NCI-H1436 treated with DMSO at 0.1 percent for 48 hours (cell line): ENCODE measurements around the gene NUP62.
A peak's percentile ranks its signal among the peaks of the same experiment; 100 is the strongest.
"Not testable (repeated sequence)": the region's sequence is repeated elsewhere in the genome, so short reads cannot be mapped to it uniquely, and the experiment has no call there.

Experiments
- DNase-seq: peaks from one replicate; lab custom pipeline; 2025; lab: John Stamatoyannopoulos, UW

NUP62 gene

DNA sequence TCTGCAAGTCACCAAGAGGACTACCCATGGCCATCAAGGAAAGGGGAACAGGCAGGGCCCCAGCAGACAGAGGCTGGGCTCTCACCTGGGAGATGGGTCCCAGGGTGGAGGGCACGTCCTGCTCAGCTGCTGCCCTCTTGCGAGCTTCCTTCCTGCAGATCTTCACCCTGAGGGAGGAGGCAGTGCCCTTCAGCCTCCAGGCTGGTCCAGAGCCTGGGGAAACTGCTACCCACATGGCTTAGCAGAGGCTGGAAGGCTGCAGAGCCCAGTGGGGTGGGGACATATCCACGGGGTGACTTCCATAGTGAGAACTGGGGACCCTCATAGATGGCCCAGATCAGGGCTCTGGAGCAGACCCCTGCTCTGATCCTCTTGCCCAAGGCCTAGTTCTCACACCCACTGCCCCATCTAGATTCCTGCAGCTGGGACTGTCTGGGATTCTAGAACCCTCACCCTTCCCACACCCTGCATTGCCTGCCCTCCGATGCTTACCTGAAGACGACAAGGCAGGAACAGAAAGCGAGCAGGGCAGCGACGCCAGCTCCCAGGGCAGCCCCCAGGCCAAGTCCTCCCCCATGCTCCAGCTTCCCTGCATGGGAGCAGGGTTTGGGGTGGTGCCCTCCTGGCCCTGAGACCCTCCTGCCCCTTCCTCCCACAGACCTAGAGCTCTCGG is 22.6 kb upstream of the NUP62 start:
- DNase-seq, result no peak

DNA sequence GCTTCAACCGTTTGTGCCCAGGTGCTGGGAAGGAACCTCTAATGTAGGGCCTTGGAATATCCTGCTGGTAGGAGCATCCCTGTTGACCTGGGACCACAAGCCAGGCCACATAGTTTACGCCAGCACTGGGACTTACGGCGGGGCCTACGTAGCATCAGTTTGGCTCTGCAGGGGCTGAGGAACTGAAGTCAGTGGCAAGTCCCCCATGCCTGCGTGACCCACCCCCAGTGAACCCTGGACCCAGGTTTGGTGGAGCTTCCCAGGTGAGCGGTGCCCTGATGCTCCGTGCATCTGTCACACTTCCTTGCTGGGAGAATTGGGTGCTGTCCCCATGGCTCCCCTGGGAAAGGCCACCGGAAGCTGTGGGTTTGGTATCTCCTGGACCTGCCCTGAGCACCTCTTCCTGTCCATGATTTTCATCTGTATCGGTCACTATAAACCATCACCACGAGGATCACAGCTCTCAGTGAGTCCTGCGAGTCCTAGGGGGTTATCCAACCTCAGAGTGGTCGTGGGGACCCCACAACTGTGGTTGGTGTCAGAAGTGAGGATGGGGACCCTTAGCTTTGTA is 21.7 kb upstream of the NUP62 start:
- DNase-seq, result no peak

DNA sequence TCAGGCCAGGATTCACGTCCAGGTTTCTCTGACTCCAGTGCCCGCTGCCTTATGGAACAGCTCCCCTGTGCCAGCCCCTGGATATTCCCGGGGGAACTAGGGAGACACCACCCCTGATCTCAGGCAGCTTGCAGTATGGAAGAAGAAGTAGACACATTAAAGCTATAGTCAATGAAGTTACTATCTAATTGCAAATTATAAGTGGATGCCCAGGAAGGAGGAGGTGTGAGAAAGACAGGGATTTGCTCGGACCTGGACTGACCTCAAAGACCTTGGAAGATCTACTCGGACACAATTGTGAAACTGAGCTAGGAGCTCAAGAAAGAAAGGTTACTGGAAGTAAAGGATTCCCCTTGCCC is 21.3 kb upstream of the NUP62 start:
- DNase-seq, result no peak

DNA sequence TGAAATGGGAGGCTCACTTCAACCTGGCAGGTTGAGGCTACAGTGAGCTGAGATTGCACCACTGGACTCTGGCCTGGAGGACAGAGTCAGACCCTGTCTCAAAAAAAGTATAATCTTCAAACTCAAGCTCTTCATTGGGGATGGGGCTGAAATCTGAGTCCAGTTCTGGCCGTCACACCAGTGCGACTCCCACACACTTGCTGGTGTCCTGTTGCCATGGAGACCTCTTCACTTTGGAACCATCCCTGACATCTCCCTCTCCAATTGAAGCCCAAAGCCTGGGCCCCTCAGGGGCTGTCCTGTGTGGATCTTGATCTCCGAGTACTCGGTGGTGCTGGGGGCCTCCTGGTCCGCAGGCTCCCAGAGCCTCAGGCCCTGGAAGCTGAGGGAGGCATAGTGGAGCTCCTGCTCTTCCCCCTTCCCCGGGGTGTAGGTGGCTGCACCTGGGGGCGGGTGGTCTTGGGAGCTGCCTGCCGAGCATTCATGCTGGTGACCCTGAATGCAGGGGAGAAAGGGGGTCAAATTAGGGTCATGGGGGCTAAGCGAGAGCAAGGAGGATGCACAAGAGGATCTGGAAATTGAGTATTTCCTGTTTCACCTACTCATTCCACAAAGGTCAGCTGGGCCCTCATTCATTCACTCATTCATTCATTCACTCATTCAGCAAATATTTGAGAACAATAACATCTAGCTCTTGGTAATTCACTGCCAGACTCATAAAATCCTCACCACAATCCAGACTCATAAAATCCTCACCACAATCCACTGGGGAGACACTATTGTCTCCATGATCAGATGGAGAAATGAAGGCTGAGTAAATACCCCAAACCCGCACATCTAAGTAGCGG is 20.7 kb upstream of the NUP62 start:
- DNase-seq, result no peak

DNA sequence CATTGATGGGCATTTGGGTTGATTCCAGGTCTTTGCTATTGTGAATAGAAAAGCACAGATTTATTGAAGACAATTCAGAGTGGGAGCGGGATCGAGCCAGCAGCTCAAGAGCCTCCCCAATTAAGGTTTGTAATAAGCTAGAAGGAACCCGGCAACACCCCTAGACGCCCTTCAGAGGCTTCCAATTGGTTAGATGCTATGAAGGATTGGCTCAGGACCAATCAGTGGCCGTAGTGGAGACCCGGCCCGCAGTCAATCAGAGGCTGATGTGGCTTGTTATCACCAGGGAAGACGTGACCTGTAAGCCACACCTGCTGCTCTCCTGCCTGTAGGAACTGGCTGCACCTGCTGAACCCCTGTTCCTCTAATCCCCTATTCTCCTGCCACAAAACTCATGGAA is 17.1 kb upstream of the NUP62 start:
- DNase-seq, result no peak

DNA sequence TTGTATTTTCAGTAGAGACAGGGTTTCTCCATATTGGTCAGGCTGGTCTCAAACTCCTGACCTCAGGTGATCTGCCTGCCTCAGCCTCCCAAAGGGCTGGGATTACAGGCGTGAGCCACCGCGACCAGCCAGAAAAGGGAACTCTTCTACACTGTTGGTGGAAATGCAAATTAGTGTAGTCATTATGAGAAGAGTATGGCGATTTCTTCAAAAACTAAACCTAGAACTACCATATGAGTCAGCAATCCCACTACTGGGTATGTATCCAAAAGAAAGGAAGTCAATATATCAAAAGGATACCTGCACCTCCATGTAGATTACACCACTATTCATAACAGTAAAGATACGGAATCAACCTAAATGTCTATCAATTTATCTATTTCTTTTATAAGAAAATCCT is 15.3 kb upstream of the NUP62 start:
- DNase-seq, result not testable (repeated sequence)

DNA sequence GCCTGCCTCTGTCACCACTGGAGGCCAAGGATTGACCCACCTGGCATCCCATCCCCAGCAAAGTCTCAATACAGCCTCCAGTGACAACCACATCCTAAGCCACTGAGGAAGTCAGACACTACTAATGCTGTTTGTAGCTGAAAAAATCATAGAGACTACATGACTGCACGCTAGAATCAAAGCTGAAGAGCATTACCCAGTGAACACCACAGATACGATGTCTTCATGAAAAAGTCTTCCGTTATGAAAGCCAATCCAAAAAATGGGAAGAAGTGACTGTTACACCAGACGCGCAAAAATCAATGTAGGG is 11.1 kb upstream of the NUP62 start:
- no peak for DNase-seq

DNA sequence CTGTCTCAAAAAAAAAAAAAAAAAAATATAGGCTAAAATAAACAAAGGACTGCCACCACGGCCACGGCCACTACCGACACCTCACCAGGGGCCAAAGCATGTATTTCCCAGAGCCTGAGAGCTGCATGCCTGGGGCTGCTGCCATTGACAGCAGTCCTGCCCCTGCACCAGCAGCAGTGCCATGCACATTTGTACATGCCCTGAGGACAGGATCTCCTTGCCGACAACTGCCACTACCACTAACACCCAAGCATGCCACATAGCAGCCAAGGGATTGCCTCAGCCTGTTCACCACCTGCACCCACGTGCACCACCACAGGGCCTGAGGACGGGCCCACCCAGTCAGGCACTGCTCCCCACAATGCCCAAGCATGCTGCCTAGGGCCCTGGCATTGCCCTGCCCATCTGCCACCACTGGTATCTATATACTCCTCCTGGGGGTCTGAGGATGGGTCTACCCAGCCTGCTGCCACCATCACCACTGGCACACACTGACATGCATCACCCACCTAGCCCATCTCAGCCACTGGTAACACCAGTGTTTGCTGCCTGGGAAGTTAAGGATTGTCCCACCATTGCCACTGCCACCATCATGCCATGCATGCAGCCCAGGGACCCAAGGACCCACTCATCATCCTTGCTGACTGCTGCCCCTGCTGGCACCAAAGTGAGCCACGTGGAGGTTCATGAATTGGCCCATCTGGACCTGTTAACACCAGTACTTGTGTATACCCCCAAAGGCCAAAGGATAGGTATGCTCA is 10.6 kb upstream of the NUP62 start:
- no peak for DNase-seq

DNA sequence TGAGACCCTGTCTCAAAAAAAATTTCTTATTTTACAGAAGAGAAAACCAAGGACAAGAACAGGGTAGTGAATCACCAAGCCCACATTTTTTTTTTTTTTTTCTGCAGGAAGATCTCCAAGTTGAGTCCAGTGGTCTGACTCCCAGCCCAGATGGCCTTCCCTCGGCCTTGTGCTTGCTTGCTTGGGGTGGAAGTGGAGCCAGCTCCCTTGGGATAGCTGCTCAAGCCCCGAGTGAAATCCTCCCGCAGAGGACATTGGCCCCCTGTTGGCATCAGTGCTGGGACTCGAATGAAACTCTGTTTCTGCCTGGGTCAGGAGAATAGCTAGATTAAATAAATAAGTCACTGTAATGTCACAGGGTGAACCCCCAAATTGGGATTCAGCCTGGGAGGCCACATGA is 9.4 kb upstream of the NUP62 start:
- DNase-seq, result no peak

DNA sequence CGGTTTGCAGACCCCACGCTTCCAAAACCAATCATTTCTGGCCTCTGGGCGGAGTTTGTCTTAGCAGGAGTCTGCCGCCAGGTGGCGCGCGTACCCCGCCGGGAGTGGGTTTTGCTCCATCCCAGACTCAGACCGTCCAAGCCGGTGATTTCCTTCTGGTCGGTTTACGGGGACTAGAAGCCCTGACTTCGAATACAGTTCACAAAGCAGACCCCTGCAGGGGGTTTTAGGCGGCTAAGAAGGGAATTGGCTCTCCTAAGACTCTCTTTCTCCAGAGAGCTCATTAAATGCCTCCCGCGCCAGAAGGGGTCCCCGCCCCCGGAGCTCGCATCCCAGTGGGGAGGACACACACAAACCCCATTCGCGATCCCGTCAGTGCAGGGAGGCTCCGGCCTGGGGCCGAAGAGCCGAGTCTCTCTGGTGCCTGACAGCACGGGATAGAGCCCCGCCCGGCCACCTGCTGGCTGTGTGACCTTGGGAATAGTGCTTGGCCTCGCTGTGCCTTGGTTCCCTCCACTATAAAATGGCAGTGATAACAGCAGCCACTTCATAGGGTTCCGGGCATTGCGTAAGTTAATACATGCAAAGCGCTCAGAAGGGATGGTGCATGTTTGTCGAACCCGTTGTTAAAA is 8.6 kb upstream of the NUP62 start:
- DNase-seq, result no peak

DNA sequence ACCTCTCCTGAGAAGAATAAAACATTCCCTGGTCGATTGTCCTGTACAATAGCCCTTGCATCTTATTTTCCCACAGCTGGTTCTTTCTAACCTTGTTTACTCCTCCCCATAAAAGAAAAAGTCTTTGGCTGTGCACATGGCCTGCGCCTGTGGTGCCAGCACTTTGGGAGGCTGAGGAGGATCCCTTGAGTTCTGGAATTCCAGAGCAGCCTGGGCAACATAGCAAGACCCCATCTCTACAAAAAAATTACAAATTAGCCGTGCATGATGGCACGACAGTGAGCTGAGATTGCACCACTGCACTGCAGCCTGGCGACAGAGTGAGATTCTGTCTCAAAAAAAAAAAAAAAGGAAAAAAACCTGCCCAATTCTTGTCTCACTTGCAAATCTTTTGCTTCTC is 7.2 kb upstream of the NUP62 start:
- DNase-seq, result no peak

DNA sequence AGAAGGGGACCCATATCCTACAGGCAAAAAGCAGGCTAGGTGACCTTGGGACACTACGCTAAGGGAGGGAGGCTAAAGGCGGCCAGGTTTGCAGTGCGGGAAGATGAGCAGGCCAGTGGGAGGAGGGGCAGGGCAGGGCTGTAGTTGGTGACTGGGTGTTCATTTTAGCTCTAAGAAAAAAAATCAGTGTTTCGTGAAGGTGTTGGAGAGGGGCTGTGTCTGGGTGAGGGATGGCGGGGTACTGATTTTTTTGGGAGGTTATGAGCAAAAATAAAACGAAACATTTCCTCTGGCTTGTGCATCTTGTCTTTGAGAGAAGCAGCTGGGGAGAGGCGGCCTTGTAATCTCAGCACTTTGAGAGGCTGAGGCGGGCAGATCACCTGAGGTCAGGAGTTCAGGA is 4.3 kb upstream of the NUP62 start:
- no peak for DNase-seq

DNA sequence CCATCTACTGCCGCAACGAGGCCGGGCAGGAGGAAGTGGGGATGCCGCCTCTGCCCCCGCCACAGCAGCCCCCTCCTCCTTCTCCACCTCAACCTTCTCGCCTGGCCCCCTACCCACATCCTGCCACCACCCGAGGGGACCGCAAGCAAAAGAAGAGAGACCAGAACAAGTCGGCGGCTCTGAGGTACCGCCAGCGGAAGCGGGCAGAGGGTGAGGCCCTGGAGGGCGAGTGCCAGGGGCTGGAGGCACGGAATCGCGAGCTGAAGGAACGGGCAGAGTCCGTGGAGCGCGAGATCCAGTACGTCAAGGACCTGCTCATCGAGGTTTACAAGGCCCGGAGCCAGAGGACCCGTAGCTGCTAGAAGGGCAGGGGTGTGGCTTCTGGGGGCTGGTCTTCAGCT is 3.4 kb upstream of the NUP62 start:
- no peak for DNase-seq

DNA sequence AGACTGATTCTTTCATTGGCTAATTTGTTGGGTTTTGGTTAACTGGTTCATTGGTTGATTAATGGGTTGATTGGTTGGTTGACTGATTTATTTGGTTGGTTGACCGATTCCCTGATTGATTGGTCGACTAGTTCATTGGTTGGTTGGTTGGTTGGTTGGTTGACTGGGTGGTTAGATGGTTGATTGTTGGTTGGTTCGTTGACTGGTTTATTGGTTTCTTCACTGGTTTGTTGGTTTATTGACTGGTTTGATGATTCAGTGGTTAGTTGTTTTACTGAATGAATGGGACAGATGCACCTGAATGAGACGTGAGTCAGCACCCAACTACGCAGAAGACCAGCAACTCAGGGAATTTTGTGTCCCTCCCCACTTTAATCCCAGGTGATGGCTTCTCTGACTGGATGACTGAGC is 2.7 kb upstream of the NUP62 start:
- DNase-seq, result no peak

DNA sequence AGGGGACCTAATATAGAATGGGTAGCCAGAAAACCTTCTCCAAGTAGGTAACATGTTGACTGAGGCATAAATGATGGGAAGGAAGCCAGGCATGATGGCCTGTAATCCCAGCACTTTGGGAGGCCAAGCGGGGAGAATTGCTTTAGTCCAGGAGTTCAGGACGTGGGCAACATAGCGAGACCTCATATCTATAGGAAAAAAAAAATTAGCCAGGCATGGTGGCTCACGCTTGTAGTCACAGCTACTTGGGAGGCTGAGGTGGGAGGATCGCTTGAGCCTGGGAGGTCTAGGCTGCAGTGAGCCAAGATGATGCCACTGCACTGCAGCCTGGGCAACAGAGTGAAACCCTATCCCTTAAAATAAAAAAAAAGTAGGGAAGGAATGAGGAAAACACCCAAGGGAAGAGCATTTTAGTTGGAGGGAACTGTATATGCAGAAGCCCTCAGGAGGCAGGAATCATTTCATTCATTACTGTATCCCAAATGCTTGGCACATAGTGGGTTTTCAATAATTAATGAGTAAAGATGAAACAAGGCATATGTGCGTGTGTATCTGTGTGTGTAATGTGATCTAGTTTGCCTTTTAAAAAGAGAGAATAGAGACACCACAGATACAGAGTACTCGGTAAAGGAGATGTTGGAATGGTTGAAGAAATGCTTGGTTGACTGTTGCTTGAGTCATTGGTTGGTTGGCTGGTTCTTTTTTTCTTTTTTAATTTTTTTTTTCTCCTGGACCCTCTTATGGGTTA is 2.2 kb upstream of the NUP62 start:
- DNase-seq, result no peak

DNA sequence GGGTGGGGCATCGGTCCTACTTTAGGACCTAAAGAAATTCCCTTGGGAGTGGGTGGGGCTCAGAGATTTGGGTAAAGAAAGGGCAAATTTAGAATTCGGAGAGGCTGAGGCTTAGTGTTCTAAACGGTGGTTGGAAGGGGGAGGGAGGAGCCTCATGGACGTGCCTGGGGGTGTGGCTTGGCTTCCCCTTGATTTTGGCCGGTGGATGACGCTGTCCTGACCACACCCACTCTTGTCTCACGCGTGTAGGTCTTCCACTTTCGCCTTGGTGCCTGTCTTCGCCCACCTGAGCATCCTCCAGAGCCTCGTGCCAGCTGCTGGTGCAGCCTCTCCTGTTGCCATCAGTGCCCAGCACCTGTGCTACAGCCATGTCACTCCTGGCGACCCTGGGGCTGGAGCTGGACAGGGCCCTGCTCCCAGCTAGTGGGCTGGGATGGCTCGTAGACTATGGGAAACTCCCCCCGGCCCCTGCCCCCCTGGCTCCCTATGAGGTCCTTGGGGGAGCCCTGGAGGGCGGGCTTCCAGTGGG is 1.2 kb upstream of the NUP62 start:
- DNase-seq, result no peak

DNA sequence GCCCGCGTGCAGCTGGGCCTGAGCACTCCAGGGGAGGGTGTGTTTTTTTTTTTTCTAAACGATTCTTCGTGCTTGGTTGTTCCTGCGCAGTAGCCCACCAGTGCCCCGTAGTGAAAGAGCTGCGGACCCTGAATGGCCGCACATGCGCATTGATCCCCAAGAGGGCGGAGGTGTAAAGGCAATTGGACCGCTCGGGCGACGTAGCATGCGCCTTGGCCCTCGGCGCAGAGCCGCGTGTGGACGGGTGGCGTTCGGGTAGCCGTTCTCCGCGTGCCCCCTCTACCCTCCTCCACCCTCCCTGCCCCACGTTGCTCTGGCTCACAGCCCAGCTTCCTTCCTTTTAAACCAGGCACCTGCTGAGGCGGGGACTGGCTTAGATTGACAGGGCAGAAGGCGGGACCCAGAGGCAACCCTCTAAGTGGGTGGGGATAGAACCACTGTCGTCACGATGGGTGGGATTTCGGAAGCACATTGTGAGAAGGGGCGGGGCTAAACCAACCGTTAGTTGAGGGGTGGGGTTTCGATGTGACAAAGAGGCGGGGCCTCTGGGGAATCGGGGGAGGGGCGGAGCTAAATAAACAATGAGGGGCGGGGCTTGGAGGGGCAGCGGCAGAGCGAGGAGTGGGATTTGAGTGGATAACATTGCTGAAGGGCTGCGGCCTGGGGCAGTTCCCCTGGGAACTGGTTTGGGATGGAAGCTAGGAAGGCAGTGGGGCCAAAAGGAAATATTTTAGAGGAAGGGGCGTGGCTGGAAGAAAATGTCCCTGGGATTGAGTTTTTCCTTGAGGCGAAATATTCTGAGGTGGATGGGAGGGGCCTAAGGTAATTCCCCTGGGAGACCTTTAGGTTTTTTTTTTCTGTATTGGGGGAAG is 543 bp upstream of the NUP62 start:
- peak; percentile 96 for DNase-seq

DNA sequence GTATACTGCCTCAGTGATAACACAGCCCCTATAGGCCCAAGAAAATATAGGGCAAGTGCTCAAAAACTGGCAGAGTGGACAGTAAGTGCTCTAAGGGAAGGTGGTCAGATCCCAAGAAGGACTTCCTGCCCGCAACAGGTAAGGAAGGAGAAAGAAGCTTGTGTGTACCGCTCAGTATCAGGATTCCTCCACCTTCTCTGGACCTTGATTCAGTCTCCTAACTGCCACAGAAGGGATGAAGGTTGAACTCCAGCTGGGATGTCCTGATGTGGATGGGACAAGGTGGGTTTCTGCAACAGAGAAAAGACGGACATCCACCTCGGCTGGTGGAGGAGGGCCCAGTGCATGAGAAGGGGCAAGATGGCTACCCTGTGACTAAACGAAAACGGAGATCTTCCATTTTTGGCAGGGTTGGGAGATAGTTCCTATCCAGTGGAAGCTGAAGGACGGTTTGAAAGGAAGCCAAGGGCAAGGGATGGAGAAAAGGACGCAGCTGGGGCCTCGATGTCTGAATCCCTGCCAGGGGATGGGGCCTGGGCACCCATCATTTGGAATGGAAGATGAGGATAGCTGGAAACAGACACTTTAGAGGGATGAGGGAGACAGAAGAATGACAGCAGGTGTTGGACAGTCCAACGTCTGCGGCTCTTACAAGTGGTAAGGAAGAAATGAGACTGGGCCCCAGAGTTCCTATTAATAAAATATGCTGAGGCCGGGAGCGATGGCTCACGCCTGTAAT is 1.6 kb downstream of the NUP62 start:
- no peak for DNase-seq

DNA sequence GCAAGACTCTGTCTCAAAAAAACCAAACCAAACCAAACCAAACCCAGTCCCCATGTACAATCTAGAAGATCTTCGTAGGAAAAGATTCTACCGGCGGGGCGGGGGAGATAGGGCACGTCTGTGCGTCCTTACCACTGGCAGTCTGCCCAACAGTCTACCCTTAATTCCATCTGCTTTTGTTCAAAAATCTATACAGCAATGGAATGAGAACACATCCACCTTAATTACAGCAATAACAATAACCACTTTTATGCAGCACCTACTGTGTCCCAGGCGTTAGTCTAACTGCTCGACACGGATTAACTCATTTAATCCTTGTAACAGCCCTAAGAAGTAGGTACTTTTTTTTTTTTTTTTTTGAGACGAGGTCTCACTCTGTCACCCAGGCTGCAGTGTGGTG is 2.8 kb downstream of the NUP62 start:
- no peak for DNase-seq

DNA sequence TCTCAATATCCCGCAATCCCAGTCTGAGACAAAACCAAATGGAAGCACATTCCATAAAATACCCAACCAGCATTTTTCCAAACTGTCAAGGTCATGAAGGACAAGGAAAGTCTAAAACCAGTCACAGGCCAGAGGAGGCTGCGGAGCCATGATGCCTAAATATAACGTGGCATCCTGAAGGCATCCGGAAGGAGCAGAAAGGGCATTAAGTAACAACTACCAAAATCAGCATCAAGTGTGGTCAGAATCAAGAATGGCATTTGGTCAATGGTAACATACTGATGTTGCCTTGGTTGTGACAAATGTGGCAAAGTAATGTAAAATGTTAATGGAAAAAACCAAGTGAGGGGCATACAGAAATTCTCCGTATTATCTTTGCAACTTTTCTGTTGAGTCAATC is 3.8 kb downstream of the NUP62 start:
- DNase-seq, result no peak
